ENCODE measurements around the gene LRRTM4. TPM values are rescaled to one million over a fixed set of nuclear protein-coding genes. Genes with fewer than 3 reads are reported as not detected.
"Not testable (repeated sequence)": the region's sequence is repeated elsewhere in the genome, so short reads cannot be mapped to it uniquely, and the experiment has no call there.

The LRRTM4 gene
- total and polyA plus RNA-seq, 2 of the 13 experiments (the other 11 are each of a cell fraction or from before 2014, with no cell fraction given) = 1.2 TPM

DNA sequence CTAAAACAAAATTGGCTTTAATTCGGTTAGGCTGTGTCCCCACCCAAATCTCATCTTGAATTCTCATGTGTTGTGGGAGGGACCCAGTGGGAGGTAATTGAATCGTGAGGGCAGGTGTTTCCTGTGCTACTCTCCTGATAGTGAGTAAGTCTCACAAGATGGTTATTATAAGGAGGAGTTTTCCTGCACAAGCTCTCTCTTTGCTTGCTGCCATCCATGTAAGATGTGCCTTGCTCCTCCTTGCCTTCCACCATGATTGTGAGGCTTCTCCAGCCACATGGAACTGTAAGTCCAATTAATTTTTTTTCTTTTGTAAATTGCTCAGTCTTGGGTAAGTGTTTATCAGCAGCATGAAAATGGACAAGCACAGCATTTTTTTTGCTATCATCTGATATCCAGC, 476.7 kb downstream of the LRRTM4 start:
- FAIRE-seq; POLR2A ChIA-PET; H3K4me2 ChIP-seq (ENCODE audit: low read depth, low read length); H3K4me3 ChIP-seq (replicated peaks in 1 of 3; ENCODE audit: insufficient read depth in 1 of 3, low read depth in 2 of 3, low read length in 3 of 3); in situ Hi-C loops (cut with HindIII; ENCODE audit: extremely low pct_ligation_motif_present, low pct_unique_long_range_greater_than_20kb); H3K79me2 ChIP-seq (ENCODE audit: insufficient read depth, low read length); ATAC-seq; H3K4me1 ChIP-seq (ENCODE audit: insufficient read depth, low read length); DNase-seq (ENCODE audit: low spot score); H3K36me3 ChIP-seq (replicated peaks in 1 of 2; ENCODE audit: control insufficient read depth in 1 of 2, insufficient read depth in 2 of 2, low read length in 2 of 2); H3K9ac ChIP-seq (ENCODE audit: insufficient read depth, low read depth, low read length); H4K20me1 ChIP-seq (ENCODE audit: insufficient read depth, low read length); H3K27me3 ChIP-seq (ENCODE audit: control insufficient read depth in 1 of 2, insufficient read depth in 2 of 2, low read length in 2 of 2); H3K27ac ChIP-seq (ENCODE audit: extremely low read length, insufficient read depth, low read length); BruUV-seq (replicated peaks); H3K9me3 ChIP-seq (ENCODE audit: low read length); H2AFZ ChIP-seq (ENCODE audit: low read length); intact Hi-C loops (cut with micrococcal nuclease; ENCODE audit: unreplicated experiment); CTCF ChIA-PET (ENCODE audit: low intra/inter-chr PET ratio, low total read pairs): not testable (repeated sequence)
- TF ChIP-seq ZNF431 (CRISPR knock-in tag; IDR thresholded peaks at IDR 0.05; ENCODE audit: borderline replicate concordance, low read depth) = peak; percentile 86; the same call in 1 of the 2 replicates
- WGBS (ENCODE audit: low lambda C conversion rate) = 0% methylated on average over 2 of the region's 2 CpGs

DNA sequence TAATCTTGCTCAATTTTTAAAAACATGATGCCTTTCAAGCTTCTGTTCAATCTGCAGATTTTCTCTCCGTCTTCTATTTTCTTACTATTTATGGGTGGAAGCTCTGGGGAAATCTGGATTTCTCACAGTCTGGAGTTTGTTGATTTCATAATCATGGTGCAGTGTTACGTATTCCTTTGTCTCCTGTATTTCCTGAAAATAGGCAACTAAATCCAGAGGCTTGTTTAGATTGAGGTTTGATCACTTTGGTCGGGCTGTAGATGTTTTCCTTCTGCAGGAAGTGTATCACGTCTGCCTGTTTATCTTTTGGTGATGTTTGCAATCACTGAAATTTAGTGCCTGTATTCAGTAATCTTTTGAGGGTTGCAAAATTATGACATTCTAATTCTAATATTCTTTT, 487.7 kb downstream of the LRRTM4 start:
- Histone ChIP-seq H3K9ac (ENCODE audit: insufficient read depth, low read depth, low read length) (no peak overlapping the region), H3K4me3 (replicated peaks in 1 of 3; ENCODE audit: insufficient read depth in 1 of 3, low read depth in 2 of 3, low read length in 3 of 3) (no peak overlapping the region), H3K27ac (ENCODE audit: extremely low read length, insufficient read depth, low read length) (no peak overlapping the region), H3K4me2 (ENCODE audit: low read depth, low read length) (no peak overlapping the region), H3K36me3 (replicated peaks in 1 of 2; ENCODE audit: control insufficient read depth in 1 of 2, insufficient read depth in 2 of 2, low read length in 2 of 2) (no peaks in the 10 kb centered on the region), H3K27me3 (ENCODE audit: control insufficient read depth in 1 of 2, insufficient read depth in 2 of 2, low read length in 2 of 2) (no peaks in the 10 kb centered on the region), H2AFZ (ENCODE audit: low read length) (no peak overlapping the region), H4K20me1 (ENCODE audit: insufficient read depth, low read length) (no peaks in the 10 kb centered on the region), H3K4me1 (ENCODE audit: insufficient read depth, low read length) (no peaks in the 10 kb centered on the region), H3K9me3 (ENCODE audit: low read length) (no peaks in the 10 kb centered on the region), H3K79me2 (ENCODE audit: insufficient read depth, low read length) (no peaks in the 10 kb centered on the region)
- WGBS (ENCODE audit: low lambda C conversion rate) = 15% methylated on average over 4 of the region's 4 CpGs
- CTCF ChIA-PET (ENCODE audit: low intra/inter-chr PET ratio, low total read pairs) = no interaction called here
- BruUV-seq (replicated peaks) = no TSS peak
- intact Hi-C loops (cut with micrococcal nuclease; ENCODE audit: unreplicated experiment) (no loop called here), in situ Hi-C loops (cut with HindIII; ENCODE audit: extremely low pct_ligation_motif_present, low pct_unique_long_range_greater_than_20kb) (no loop called here)
- no peak for ATAC-seq
- POLR2A ChIA-PET = no interaction called here
- DNase-seq (ENCODE audit: low spot score) = no peak
- no peak for FAIRE-seq
- no peak for TF ChIP-seq HOXD1 (CRISPR knock-in tag; IDR thresholded peaks at IDR 0.05)
- TF ChIP-seq, protein P1, sequence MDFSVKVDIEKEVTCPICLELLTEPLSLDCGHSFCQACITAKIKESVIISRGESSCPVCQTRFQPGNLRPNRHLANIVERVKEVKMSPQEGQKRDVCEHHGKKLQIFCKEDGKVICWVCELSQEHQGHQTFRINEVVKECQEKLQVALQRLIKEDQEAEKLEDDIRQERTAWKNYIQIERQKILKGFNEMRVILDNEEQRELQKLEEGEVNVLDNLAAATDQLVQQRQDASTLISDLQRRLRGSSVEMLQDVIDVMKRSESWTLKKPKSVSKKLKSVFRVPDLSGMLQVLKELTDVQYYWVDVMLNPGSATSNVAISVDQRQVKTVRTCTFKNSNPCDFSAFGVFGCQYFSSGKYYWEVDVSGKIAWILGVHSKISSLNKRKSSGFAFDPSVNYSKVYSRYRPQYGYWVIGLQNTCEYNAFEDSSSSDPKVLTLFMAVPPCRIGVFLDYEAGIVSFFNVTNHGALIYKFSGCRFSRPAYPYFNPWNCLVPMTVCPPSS (IDR thresholded peaks at IDR 0.05) = no peak
- no peak for TF ChIP-seq SP5 (CRISPR knock-in tag; IDR thresholded peaks at IDR 0.05; ENCODE audit: borderline replicate concordance, low read depth)
- TF ChIP-seq ZNF460 (CRISPR knock-in tag; IDR thresholded peaks at IDR 0.05; ENCODE audit: borderline replicate concordance) = no peak
- TF ChIP-seq, protein P2, sequence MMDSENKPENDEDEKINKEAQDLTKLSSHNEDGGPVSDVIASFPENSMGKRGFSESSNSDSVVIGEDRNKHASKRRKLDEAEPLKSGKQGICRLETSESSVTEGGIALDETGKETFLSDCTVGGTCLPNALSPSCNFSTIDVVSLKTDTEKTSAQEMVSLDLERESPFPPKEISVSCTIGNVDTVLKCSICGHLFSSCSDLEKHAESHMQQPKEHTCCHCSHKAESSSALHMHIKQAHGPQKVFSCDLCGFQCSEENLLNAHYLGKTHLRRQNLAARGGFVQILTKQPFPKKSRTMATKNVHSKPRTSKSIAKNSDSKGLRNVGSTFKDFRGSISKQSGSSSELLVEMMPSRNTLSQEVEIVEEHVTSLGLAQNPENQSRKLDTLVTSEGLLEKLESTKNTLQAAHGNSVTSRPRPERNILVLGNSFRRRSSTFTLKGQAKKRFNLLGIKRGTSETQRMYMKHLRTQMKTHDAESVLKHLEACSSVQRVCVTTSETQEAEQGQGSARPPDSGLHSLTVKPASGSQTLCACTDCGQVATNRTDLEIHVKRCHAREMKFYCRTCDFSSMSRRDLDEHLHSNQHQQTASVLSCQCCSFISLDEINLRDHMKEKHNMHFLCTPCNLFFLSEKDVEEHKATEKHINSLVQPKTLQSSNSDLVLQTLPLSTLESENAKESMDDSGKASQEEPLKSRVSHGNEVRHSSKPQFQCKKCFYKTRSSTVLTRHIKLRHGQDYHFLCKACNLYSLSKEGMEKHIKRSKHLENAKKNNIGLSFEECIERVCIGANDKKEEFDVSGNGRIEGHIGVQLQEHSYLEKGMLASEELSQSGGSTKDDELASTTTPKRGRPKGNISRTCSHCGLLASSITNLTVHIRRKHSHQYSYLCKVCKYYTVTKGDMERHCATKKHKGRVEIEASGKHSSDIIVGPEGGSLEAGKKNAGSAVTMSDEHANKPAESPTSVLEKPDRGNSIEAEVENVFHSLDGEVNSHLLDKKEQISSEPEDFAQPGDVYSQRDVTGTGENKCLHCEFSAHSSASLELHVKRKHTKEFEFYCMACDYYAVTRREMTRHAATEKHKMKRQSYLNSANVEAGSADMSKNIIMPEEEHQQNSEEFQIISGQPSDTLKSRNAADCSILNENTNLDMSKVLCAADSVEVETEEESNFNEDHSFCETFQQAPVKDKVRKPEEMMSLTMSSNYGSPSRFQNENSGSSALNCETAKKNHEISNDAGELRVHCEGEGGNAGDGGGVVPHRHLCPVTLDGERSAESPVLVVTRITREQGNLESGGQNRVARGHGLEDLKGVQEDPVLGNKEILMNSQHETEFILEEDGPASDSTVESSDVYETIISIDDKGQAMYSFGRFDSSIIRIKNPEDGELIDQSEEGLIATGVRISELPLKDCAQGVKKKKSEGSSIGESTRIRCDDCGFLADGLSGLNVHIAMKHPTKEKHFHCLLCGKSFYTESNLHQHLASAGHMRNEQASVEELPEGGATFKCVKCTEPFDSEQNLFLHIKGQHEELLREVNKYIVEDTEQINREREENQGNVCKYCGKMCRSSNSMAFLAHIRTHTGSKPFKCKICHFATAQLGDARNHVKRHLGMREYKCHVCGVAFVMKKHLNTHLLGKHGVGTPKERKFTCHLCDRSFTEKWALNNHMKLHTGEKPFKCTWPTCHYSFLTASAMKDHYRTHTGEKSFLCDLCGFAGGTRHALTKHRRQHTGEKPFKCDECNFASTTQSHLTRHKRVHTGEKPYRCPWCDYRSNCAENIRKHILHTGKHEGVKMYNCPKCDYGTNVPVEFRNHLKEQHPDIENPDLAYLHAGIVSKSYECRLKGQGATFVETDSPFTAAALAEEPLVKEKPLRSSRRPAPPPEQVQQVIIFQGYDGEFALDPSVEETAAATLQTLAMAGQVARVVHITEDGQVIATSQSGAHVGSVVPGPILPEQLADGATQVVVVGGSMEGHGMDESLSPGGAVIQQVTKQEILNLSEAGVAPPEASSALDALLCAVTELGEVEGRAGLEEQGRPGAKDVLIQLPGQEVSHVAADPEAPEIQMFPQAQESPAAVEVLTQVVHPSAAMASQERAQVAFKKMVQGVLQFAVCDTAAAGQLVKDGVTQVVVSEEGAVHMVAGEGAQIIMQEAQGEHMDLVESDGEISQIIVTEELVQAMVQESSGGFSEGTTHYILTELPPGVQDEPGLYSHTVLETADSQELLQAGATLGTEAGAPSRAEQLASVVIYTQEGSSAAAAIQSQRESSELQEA (CRISPR knock-in tag; IDR thresholded peaks at IDR 0.05; ENCODE audit: not compliant biosample characterization) = no peak
- TF ChIP-seq HNRNPUL1 (IDR thresholded peaks at IDR 0.05; ENCODE audit: low read depth, low read length) = no peak
- TF ChIP-seq ZNF607 (CRISPR knock-in tag; IDR thresholded peaks at IDR 0.05; ENCODE audit: borderline replicate concordance) = no peak
- no peak for TF ChIP-seq ZNF713 (CRISPR knock-in tag; IDR thresholded peaks at IDR 0.05)
- TF ChIP-seq RFX3 (CRISPR knock-in tag; IDR thresholded peaks at IDR 0.05) = no peak
